Neural cell (in vitro differentiated cells): ENCODE data around the gene ZDHHC7. TPM values are rescaled to one million over a fixed set of nuclear protein-coding genes. Genes with fewer than 3 reads are reported as not detected.

Source experiments
- H2AFZ ChIP-seq: fragments of 200-600, 300-800 bp; sonication (generic), shearing (Covaris generic); 2 replicates; pipeline ENCODE4 v1.6.0; 2014; ENCODE audit warnings: low read depth, mild to moderate bottlenecking, antibody characterized with exemption, low read length, moderate library complexity
- H3F3A ChIP-seq: fragments of 200-600 bp; shearing (Covaris generic); 2 replicates; pipeline ENCODE4 v1.6.1; 2016; ENCODE audit warnings: mild to moderate bottlenecking, moderate library complexity, mixed read lengths, antibody characterized with exemption, low read length; ENCODE audit not compliant: insufficient read depth, poor library complexity, severe bottlenecking
- H3K27ac ChIP-seq: fragments of 200-600, 300-800 bp; sonication (generic), shearing (Covaris generic); 2 replicates; pipeline ENCODE4 v1.5.1; 2014; ENCODE audit warnings: mild to moderate bottlenecking, low read length, moderate library complexity
- H3K27me3 ChIP-seq: fragments of 300-800, 200-600 bp; sonication (generic), shearing (Covaris generic); 2 replicates; pipeline ENCODE4 v1.6.0; 2014; ENCODE audit warnings: mild to moderate bottlenecking, low read depth, low read length, moderate library complexity; ENCODE audit not compliant: insufficient read depth
- H3K36me3 ChIP-seq: fragments of 300-800, 200-600 bp; sonication (generic), shearing (Covaris generic); 2 replicates; pipeline ENCODE4 v1.5.1; 2014; ENCODE audit warnings: mild to moderate bottlenecking, antibody characterized with exemption, low read length, moderate library complexity; ENCODE audit not compliant: insufficient read depth
- H3K4me2 ChIP-seq: fragments of 300-800, 200-600 bp; sonication (generic), shearing (Covaris generic); 2 replicates; pipeline ENCODE4 v1.6.0; 2014; ENCODE audit warnings: mild to moderate bottlenecking, low read length
- H3K4me3 ChIP-seq: fragments of 300-800, 200-600 bp; sonication (generic), shearing (Covaris generic); 2 replicates; pipeline ENCODE4 v1.5.1; 2014; ENCODE audit warnings: mild to moderate bottlenecking, low read length, moderate library complexity
- H3K79me2 ChIP-seq: fragments of 200-600 bp; shearing (Covaris generic); replicated peaks from 2 replicates; pipeline ENCODE4 v1.6.0; 2014; ENCODE audit warnings: mild to moderate bottlenecking, low read length, moderate library complexity; ENCODE audit not compliant: insufficient read depth
- H3K9ac ChIP-seq: fragments of 300-800, 200-600 bp; sonication (generic), shearing (Covaris generic); 2 replicates; pipeline ENCODE4 v1.6.1; 2016; ENCODE audit warnings: mild to moderate bottlenecking, low read length, mixed read lengths
- H3K9me2 ChIP-seq: fragments of 200-600 bp; shearing (Covaris generic); 2 replicates; pipeline ENCODE4 v1.6.1; 2016; ENCODE audit warnings: mild to moderate bottlenecking, low read length, mixed read lengths; ENCODE audit not compliant: insufficient read depth
- H3K9me3 ChIP-seq: fragments of 200-600, 300-800 bp; sonication (generic), shearing (Covaris generic); 2 replicates; pipeline ENCODE4 v1.6.1; 2016; ENCODE audit warnings: mild to moderate bottlenecking, mixed run types, low read length, moderate library complexity, mixed read lengths
- H4K20me1 ChIP-seq: fragments of 200-600 bp; shearing (Covaris generic); 2 replicates; pipeline ENCODE4 v1.6.1; 2016; ENCODE audit warnings: mild to moderate bottlenecking, mixed run types; ENCODE audit not compliant: insufficient read depth
- CTCF ChIP-seq: fragments of 450-650 bp; IDR thresholded peaks from 2 replicates; pipeline ENCODE4 v1.5.1; 2014; ENCODE audit warnings: antibody characterized with exemption, mild to moderate bottlenecking, moderate library complexity; ENCODE audit not compliant: poor library complexity, severe bottlenecking
- EP300 ChIP-seq: fragments of 450-650 bp; conservative IDR thresholded peaks from 2 replicates; pipeline ENCODE4 v1.6.1; 2014; ENCODE audit warnings: antibody characterized with exemption, mild to moderate bottlenecking, moderate library complexity; ENCODE audit not compliant: poor library complexity, severe bottlenecking
- EZH2 ChIP-seq: fragments of 200-600, 300-800 bp; shearing (Covaris generic), sonication (generic); IDR thresholded peaks from 2 replicates; pipeline ENCODE4 v1.6.1; 2014; ENCODE audit warnings: antibody characterized with exemption, low read length, borderline replicate concordance, mild to moderate bottlenecking; ENCODE audit not compliant: insufficient read depth, poor library complexity, severe bottlenecking
- MXI1 ChIP-seq: fragments of 450-650 bp; conservative IDR thresholded peaks from 2 replicates; pipeline ENCODE4 v1.6.1; 2014; ENCODE audit warnings: antibody characterized with exemption, mild to moderate bottlenecking; ENCODE audit not compliant: poor library complexity, severe bottlenecking
- POLR2AphosphoS5 ChIP-seq: IDR thresholded peaks from 2 replicates; pipeline ENCODE4 v1.6.1; 2012
- RAD21 ChIP-seq: fragments of 450-650 bp; conservative IDR thresholded peaks from 2 replicates; pipeline ENCODE4 v1.6.1; 2014; ENCODE audit warnings: antibody characterized with exemption, mild to moderate bottlenecking, moderate library complexity
- REST ChIP-seq: IDR thresholded peaks from 2 replicates; pipeline ENCODE4 v1.6.1; 2012; ENCODE audit warnings: borderline replicate concordance
- SMC3 ChIP-seq: fragments of 450-650 bp; conservative IDR thresholded peaks from 2 replicates; pipeline ENCODE4 v1.6.1; 2014; ENCODE audit warnings: antibody characterized with exemption, mild to moderate bottlenecking, moderate library complexity; ENCODE audit not compliant: poor library complexity
- TAF1 ChIP-seq: IDR thresholded peaks from 2 replicates; pipeline ENCODE4 v1.6.1; 2012; ENCODE audit warnings: low read depth
- polyA plus RNA-seq: library from polyadenylated mRNA; depleted of rRNA; stranded (reverse); fragments of >200 nt; gene quantifications from 2 replicates; pipeline ENCODE4 v1.2.3, GENCODE V29; 2014

The ZDHHC7 gene
- polyA plus RNA-seq, 1 donor from 2014 or later, result 33.8 TPM

GRCh38 chr16:84930298-84931106 is 80.8 kb downstream of the ZDHHC7 start:
- Histone ChIP-seq H3K36me3 (no peaks in the 10 kb centered on the region), H3K4me3 (no peak overlapping the region), H4K20me1 (no peaks in the 10 kb centered on the region), H3K9me3 (no peaks in the 10 kb centered on the region), H3K79me2 (no peaks in the 10 kb centered on the region), H3K9ac (no peak overlapping the region), H2AFZ (no peak overlapping the region), H3K27me3 (no peaks in the 10 kb centered on the region), H3K4me2 (no peak overlapping the region), H3K27ac (no peak overlapping the region), H3K9me2 (no peaks in the 10 kb centered on the region), H3F3A (no peaks in the 10 kb centered on the region)
- TF ChIP-seq REST (no peak), POLR2AphosphoS5 (no peak), EP300 (no peak), SMC3 (no peak), RAD21 (no peak), CTCF (no peak), MXI1 (no peak), TAF1 (no peak), EZH2 (no peak)

- Histone ChIP-seq H3K4me3 (no peak overlapping the region), H3K79me2 (no peaks in the 10 kb centered on the region), H2AFZ (no peak overlapping the region), H3K4me2 (no peak overlapping the region), H3K27ac (no peak overlapping the region), H4K20me1 (no peaks in the 10 kb centered on the region), H3F3A (no peaks in the 10 kb centered on the region), H3K9ac (no peak overlapping the region), H3K27me3 (no peaks in the 10 kb centered on the region), H3K9me3 (no peaks in the 10 kb centered on the region), H3K9me2 (no peaks in the 10 kb centered on the region), H3K36me3 (no peaks in the 10 kb centered on the region)
- TF ChIP-seq POLR2AphosphoS5, result no peak
- TF ChIP-seq TAF1, result no peak
- no peak for TF ChIP-seq EP300
- TF ChIP-seq REST, result no peak
- TF ChIP-seq RAD21, result no peak
- TF ChIP-seq SMC3, result no peak
- TF ChIP-seq EZH2, result no peak
- TF ChIP-seq MXI1, result no peak
- no peak for TF ChIP-seq CTCF
These were observed 81.7 kb downstream of the ZDHHC7 start for GRCh38 chr16:84929421-84930297.
